HG03097 (cell line): ENCODE results near the gene PLEKHG2.

Experiments used
- ATAC-seq: cut with Tn5 transposase; IDR thresholded peaks from one replicate; pipeline ENCODE4 v1.9.1; 2021; ENCODE audit not compliant: unreplicated experiment, low FRiP score

The PLEKHG2 gene

DNA sequence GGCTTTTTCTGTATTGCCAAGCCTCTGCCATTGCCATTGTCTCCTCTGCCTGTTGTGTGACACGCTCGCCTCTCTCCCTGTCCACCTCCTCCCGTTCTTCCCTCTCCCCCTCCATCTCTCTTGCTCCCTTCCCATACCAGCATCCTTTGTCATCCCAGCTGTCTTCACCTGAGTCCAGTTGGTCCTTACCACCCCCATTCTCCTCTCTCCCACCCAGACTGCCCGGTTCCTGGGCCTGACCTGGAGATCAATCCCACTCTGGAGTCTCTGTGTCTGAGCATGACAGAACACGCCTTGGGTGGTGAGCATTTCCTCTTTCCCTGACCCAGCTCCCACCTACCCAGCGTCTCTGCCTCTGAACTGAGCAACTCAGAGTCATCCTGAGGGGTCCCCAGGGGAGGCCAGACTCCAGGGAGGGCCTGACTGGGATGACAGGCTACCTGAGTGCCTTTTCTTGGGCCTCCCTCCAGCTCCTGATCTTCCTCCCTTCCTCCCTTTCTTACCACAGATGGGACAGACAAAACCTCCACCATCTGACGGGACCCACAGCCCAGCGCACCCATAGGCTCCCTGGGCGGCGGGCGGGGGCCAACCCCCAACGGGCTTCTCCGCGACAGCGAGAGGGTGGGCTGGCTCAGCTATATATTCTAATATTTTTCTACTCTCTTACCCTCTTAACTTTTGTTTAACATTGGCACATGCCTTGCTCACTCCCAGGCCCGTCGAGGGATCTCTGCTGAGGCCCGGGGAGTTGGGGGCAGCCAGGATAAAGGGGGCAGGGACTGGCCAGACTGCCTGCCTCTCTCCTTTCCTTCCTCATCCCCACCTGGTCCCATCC, 29.3 kb upstream of the PLEKHG2 start:
- no peak for ATAC-seq

- ATAC-seq, result no peak
Measured at GRCh38 chr19:39384839-39385568, 27.5 kb upstream of the PLEKHG2 start.

- no peak for ATAC-seq
Measured at GRCh38 chr19:39385629-39386411, 26.6 kb upstream of the PLEKHG2 start.

GRCh38 chr19:39386557-39386956, 25.9 kb upstream of the PLEKHG2 start:
- no peak for ATAC-seq

GRCh38 chr19:39388657-39389056, 23.8 kb upstream of the PLEKHG2 start:
- no peak for ATAC-seq

GRCh38 chr19:39389631-39390414, 22.6 kb upstream of the PLEKHG2 start:
- no peak for ATAC-seq

DNA sequence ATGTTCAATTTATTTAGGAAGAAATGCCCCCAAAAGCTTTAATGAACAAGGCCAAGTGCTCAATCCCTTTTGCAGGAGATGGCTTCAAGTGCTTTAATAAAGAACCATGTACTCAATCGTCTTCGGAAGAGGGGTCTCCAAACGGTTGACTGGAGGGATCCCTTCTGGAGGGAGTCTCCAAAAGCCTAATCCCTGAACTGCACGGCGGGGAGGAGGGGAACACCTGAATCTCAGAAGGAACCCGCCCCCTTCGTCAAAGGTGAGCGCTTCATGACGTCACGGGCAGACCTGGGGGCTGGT, 22.1 kb upstream of the PLEKHG2 start:
- ATAC-seq, result no peak

- ATAC-seq, result peak; percentile 86
Measured at GRCh38 chr19:39390751-39391437, 21.6 kb upstream of the PLEKHG2 start, which contains the start of the genes MED29 and PAF1. MED29 (plus strand) TSS chr19:39391378; CDS start chr19:39391423, 45 bp downstream. PAF1 (minus strand) TSS chr19:39391106; CDS start chr19:39390864, 242 bp downstream.

DNA sequence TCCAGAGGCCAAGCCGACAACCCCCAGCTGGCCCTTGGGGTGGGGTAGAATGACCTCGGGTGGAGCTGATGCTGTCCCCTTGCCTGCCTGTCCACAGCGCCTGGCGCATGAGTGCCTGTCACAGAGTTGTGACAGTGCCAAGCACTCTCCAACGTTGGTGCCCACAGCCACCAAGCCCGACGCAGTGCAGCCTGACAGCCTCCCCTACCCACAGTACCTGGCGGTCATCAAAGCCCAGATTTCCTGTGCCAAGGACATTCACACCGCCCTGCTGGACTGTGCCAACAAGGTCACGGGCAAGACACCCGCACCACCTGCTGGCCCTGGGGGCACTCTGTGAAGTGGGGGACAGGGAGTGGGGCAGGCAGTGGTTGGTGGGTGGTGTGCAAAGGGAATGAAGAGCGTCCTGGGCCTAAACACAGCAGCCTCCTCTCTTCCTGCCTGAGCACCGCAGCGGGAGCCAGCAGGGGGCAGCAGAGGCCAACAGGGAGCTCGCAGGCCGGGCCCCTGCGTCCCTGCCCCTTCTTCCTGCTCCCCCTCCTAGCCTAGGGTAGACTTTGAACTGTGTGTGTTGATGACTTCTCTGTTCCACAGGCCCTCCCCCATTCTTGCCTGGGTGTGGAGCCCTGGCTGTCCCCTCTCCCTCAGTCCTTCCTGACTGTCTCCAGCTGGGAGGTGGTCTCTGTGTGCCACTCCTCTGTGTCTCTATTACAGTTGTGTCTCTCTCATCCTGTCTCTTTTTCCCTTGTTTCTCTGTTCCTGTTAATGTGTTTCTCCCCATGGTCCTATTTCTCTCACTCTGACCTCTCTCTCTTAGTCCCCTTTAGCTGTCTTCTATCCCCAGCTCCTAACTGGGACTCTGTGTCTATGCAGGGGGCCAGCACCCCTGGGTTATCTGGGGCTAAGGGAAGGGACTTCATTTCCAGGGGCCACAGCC, 14.8 kb upstream of the PLEKHG2 start:
- ATAC-seq, result no peak

DNA sequence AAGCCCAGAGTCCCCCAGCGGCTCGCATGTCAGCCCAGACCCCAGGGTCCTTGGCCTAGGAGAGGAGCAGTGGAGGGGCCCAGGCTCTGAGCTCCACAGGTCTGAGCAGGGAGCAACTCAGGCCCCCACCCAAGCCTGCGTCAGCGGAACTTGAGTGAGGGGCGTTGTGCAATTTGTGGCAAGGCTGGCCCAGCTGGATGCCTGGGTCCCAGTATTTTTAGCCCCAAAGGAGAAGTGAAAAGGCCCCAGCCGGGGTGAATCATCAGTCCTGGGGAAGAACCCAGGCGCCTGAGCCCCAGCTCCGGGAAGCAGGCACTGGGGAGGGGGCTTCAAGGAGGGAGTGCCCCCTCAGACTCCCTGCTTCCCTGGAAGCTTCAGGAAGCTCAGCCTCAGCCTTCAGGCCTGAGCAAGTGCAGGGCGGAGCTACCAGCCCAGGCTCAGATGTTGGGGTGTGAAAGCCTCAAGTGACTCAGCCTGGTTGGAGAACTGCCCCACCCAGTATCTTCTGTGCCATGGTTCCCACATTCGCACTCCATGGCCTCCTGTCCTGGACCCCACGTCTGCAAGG, 14.1 kb upstream of the PLEKHG2 start:
- no peak for ATAC-seq

GRCh38 chr19:39399668-39400050, 12.8 kb upstream of the PLEKHG2 start:
- ATAC-seq, result no peak

DNA sequence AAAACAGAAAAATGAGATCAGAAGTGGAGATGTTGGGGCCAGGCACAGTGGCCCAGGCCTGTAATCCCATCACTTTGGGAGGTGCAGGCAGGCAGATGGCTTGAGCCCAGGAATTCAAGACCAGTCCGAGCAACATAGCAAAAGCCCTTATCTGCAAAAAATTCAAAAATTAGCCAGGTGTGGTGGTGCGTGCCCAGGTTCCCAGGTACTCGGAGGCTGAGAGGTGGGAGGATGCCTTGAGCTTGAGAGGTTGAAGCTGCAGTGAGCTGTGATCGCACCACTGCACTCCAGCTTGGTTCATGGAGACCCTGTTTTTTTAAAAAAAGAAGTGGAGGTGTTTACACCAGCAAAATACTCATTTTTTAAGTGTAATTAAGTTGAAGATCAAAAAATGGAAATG, 12.4 kb upstream of the PLEKHG2 start:
- ATAC-seq, result no peak

- ATAC-seq, result no peak
Measured at GRCh38 chr19:39401070-39401548, 11.4 kb upstream of the PLEKHG2 start.

- no peak for ATAC-seq
Measured at GRCh38 chr19:39401549-39402345, 10.7 kb upstream of the PLEKHG2 start.

GRCh38 chr19:39402346-39403300, 9.8 kb upstream of the PLEKHG2 start:
- no peak for ATAC-seq
